ENCODE measurements around the gene CSMD2. TPM values are rescaled to one million over a fixed set of nuclear protein-coding genes. Genes with fewer than 3 reads are reported as not detected.

Gene CSMD2
- total RNA-seq, 1 donor from 2014 or later, result 0.08 TPM

DNA sequence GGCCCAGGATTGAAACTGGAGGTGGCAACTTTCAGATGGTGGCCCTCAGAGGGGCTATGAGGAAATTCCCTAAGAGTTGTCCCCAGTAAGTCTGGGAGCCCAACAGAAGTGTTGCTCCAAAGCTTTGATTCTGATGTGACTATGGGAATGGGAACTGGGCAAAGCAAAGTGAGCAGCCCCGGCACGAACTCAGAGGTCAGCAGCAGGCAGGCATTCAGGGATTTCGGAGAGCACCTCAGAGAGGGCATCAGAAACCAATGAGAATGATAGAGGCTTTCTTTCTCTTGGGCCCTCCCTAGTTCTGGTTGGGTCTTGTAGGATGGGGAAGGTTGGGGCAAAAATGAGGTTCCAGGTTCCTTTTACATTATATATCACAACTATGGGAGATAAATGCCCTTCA lies 422.4 kb downstream of the CSMD2 start:
- ATAC-seq, result no peak

- no peak for ATAC-seq
Measured at GRCh38 chr1:33741749-33742148, 423.3 kb downstream of the CSMD2 start.

- no peak for ATAC-seq
Measured at GRCh38 chr1:33740040-33740744, 424.8 kb downstream of the CSMD2 start.

DNA sequence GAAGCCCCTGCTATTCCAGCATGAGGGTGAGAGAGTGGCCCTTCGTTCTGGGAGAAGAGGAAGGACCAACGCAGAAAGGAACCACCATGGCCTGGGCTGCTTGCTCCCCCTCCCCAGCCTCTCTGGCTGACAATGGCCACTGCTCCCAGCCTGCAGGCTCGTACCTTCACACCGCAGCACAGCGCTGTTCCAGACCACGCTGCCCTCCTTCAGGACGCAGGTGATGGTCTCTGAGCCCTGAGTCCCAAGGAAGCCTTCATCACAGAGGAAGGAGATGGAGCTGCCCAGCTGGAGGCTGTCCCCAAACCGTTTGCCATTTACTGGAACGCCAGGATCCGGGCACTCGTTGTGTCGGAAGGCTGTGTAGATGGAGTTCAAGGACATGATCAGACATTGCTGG lies 426.1 kb downstream of the CSMD2 start:
- no peak for ATAC-seq

DNA sequence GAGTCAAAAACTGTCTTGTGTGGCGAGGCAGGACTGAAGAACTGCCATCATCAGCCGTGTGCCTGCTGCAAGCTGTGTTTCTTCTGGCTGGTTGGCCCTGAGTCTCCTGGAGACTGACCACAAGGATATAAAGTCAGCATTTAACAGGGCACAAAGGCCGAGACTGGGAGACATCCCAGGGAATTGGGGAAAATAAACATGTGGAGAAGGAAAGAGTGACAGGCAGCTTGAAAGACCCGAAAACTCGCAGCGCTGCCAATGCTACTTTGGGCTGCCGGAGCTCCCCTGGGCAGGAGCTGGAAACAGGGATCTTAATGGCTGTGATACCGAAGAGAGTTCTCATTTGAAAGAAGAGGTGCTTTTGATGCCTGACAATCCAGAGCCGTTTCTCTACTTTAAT lies 426.5 kb downstream of the CSMD2 start:
- no peak for ATAC-seq

DNA sequence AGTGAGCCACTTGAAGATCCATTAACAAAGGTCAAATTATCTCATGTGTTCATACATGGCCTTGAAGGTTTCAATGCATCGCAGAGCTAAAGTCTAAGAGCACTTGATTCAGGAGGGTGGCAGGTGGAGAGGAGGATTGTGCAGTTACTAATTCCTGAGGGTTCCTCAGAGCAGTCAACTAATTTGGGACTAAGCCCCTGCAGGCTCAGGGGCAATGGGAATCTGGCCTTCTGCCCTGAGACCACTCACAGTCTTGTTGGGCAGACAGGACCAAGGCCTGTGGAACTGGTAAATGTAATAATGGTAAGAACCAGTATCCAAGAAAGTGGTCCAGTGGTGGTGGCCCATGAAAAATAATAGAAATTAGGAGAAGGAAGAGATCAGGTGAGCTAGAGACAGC lies 428.5 kb downstream of the CSMD2 start:
- no peak for ATAC-seq

DNA sequence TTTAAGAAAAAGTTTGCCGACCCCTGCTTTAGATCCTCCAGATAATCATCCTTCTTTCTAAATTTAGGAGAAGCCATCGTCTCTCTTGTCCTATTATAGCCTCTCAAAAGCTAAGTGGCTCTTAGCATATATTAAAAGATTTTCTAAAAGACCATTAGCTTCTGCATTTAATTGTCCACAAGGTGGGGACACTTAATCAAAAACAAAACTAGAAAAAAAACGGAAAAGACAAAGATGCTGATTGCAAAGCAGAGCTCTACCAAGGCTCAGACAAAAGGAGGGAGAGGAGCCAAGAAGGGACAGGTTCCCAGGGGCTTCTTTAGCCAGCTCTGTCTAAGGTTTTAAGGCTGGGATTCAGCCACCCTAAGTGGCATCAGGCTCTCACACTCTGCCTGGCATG lies 429.4 kb downstream of the CSMD2 start:
- no peak for ATAC-seq

GRCh38 chr1:33727310-33727709 lies 437.7 kb downstream of the CSMD2 start:
- no peak for ATAC-seq

DNA sequence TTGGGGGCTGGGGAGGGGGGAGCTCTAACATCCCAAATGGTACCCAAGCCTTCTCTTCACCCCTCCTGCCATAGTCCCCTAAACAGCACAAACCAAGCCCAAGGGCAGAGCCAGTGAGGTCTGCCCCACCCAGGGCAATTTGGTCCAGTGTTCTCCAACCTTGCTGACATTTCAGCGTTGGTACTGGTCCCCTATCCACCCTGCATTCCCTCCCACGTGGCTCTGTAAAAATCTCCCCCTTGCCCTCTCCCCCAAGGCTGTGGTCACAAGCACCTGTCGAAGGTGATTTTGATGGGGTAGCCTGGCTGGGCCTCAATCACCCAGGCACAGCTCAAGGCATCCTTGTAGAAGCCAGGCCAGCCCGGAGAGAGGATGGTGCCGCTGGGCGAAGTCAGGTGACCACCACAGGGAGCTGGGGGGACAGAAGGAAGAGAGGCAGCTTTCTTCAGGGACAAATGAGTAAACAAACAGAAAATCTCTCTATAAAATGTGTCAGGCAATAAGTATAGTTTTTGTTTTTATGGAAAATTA lies 438.7 kb downstream of the CSMD2 start:
- no peak for ATAC-seq

GRCh38 chr1:33725556-33726160 lies 439.4 kb downstream of the CSMD2 start:
- ATAC-seq, result no peak

DNA sequence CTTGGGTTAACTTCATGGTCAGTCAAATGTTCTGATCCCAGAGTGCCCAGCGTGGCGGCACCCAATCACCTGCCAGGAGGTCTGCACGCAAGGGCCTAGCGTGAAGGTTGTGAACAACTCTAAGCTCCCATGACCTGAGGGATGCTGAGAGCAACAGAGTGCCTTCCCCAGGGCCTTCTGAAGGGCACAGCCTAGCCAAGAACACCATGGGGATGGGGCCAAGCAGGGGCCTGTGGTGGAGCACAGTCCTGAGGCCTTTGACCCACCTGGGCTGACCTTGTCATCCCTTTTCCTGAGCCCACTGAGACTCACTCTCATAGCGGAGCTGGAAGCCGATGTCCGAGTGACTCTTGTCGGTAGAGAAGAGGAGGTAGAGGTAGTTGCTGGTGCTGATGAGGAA lies 440.0 kb downstream of the CSMD2 start:
- no peak for ATAC-seq

DNA sequence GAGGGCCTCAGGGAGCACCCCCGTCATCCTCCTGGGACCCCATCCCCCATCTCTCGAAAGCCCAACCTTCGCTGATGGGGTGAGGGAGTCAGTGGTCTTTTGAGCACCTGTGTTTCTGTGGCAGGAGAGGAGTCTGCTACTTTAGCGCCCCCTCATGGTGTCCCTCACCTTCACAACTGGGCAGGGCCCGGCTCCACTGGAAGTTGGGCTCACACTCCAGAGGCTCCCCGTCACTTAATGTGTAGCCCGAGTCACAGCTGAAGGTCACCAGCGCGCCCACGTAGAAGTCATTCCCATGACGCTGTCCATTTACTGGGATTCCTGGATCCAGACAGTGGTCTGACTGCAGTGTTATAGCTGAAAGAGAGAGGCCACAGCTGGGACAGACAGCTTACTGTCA lies 440.7 kb downstream of the CSMD2 start:
- ATAC-seq, result no peak

GRCh38 chr1:33723251-33723650 lies 441.8 kb downstream of the CSMD2 start:
- no peak for ATAC-seq

DNA sequence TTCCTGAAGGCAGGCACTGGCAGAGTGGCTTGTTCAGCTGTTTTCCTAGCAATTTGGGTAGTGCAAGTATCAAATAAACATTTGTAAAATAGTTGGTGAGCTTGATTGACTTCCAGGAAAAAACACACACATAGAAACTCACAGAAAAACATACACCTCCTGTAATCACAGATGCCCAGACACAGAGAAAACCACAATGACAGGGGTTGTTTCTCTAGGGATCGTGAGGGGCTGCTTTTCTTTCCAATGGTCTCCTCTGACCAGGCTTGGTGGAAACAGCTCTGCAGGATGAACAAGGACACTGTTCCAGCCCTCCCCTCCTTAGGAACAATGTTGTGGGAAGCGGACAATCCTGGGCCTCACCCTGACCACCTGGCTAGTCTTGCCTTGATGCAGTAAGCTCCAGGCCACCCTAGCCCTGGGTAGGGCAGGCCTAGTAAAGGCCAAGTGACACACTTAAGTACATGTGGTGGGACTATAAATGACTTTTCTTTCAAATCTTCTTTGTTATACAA lies 443.7 kb downstream of the CSMD2 start:
- ATAC-seq, result no peak

GRCh38 chr1:33719771-33720670 lies 445.0 kb downstream of the CSMD2 start:
- ATAC-seq, result no peak

DNA sequence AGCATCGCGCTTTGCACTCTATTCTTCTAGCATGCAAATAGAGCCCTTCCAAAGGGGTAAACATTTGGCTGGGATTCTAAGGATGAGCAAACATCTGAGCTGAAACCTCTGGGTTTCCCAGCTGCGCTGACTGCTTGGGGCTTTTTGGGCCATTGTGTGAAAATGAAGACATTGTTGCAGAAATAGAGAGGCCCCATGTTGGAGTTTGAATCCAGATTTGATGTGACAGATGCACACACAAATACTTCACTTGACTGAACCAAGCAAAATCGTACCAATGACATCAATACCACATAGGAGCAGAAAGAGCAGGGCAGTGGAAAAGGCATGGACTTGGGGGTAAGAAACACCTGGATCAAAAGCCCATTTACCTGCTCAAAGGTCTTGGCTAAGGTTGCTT lies 445.7 kb downstream of the CSMD2 start:
- ATAC-seq, result no peak

DNA sequence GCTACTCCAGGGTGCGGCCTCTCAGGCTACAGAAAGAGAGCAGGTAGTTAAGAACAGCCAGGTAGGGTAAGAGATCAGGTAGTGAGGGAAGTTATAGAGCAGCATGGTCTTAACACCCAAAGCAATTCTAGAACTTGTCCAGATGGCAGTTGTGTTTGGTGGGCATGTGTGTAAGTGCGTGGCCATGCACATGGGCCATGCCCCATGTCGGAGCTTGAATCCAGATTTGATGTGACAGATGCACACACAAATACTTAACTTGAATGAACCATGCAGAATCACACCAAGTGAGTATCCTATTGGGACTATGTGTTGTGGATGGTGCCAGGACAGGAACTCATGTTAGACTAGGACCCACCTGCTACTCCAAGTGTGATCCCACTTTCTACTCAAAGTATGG lies 446.8 kb downstream of the CSMD2 start:
- no peak for ATAC-seq

DNA sequence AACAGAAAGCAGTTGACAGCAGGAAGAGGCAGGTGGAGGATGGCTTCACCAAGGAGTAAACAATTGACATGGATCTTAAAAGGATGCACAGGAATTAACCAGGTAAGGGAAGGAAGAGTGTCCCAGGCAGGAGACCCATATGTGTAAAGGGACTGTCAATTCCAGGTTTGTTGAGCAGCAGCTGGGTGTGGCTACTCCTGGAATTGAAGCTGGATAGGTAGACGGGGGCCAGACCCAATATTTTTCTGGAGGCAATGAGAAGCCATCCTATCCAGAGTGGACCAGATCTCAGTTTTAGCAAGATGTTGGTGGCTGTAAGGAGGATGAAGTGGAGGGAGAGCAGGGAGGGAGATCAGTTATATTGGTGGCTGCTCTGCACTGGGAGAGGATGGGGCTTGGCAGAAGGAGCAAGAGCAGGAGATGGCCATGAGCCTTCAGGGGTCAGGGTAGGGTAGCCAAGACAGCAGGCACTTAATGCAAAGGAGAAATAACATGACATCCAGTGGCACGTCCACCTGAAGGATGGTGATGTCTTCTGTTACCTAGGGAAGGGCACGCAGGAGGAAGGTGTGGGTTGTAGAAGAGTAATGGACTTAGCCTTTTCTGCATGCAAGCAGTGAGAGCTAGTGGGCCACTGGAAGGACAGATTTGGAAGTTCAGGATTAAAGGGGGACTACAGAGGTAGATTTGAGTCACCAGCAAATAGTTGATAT lies 447.9 kb downstream of the CSMD2 start:
- no peak for ATAC-seq

GRCh38 chr1:33715195-33715811 lies 449.7 kb downstream of the CSMD2 start:
- ATAC-seq, result no peak

DNA sequence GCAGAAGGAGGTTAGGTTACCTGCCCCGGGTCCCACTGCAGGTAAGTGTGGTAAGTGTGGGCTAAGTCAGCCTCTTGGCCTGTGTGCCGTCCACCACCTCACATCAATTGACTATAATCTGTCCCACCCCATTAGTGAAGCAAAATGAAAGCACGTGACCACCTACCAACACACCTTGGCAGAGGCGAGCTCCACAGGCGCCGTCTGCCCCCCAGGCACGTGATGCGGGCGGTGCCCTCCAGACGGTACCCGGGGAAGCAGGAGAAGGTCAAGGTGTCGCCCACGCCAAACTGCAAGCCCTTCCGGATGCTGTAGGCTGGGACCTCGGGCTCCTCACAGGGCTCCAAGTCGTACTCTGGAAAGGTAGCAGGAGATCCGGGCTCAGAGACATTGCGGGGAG lies 450.6 kb downstream of the CSMD2 start:
- no peak for ATAC-seq

DNA sequence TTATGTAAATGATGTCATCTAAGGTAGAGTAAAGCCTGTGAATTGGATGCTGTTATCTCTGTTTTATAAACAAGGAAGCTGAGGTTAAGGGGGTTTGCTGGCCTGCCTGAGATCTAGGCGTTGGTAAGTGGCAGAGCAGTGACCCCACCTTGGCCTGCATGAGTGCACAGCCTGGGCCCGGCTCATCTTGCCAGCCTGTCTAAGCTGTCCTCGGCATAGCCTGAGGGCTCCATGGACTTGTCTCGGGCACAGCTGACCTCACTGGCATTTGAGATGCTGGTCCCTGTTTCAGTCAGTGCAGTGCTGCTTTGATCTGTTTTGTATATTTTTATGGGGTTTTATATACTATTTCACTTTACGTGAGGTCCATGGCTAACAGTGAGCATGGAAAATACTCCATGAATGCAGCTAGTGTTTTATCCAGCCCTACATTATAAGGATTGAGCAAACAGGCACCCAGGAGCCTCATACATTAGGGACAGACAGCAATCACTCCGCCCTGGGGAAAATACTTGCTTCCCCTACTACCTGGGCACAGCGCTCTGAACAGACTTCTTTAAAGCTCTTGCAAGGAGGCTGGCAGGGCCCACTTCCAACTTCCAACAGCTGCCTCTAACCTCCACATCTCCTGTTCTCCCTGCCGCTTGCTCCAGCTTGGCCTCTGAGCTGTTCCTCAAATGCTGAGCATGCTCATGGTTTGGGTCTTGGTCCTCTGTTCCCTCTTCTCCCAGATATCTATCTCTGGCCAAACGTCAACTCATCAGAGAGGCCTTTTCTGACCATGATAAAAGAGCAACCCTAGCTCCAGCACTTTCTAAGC lies 451.8 kb downstream of the CSMD2 start:
- no peak for ATAC-seq
